ENCODE results near the gene HOXA9.

- TF ChIP-seq CTCF (conservative IDR thresholded peaks at IDR 0.05; ENCODE audit: low read length) (no peak), EZH2phosphoT487 (IDR thresholded peaks at IDR 0.05; ENCODE audit: borderline replicate concordance, low read depth, low read length) (no peak)
Observed at GRCh38 chr7:27148756-27149641, 16.3 kb downstream of the HOXA9 start.

Data from OCI-LY7 (cell line).